IPS DF 6.9 (cell line): ENCODE results near the gene NGDN.

Source experiments
- DNase-seq: peaks from one replicate; pipeline ENCODE4 v3.0.0-alpha.2; 2013; ENCODE audit warnings: low read depth, low spot score
- H3K27ac ChIP-seq: one replicate; pipeline ENCODE4 v1.5.1; 2013; ENCODE audit warnings: low read length, control low read depth
- H3K27me3 ChIP-seq: 2 replicates; pipeline ENCODE4 v1.6.1; 2013; ENCODE audit warnings: mild to moderate bottlenecking, low read length; ENCODE audit not compliant: control insufficient read depth, insufficient read depth
- H3K36me3 ChIP-seq: 2 replicates; pipeline ENCODE4 v1.6.1; 2013; ENCODE audit warnings: low read length; ENCODE audit not compliant: control insufficient read depth, insufficient read depth
- H3K4me1 ChIP-seq: 2 replicates; pipeline ENCODE4 v1.6.1; 2013; ENCODE audit warnings: low read length; ENCODE audit not compliant: control insufficient read depth, insufficient read depth
- H3K4me3 ChIP-seq: 2 replicates; pipeline ENCODE4 v1.5.1; 2013; ENCODE audit warnings: mild to moderate bottlenecking, low read length
- H3K9me3 ChIP-seq: 2 replicates; pipeline ENCODE4 v1.6.1; 2013; ENCODE audit warnings: low read length, inconsistent platforms; ENCODE audit not compliant: control insufficient read depth, insufficient read depth
- WGBS: extraction: QIAGEN DNeasy Blood & Tissue Kit; methylation state at CpG from one replicate; pipeline ENCODE4 v1.1.7; 2013; ENCODE audit warnings: mixed read lengths, missing lambda C conversion rate; ENCODE audit not compliant: insufficient read length, insufficient coverage; 5-methylcytosine and 5-hydroxymethylcytosine counted together

Gene NGDN

GRCh38 chr14:23470947-23471346 is 1.4 kb downstream of the NGDN start:
- Histone ChIP-seq H3K4me1 (no peaks in the 10 kb centered on the region), H3K27me3 (no peaks in the 10 kb centered on the region), H3K27ac (no peak overlapping the region), H3K9me3 (no peaks in the 10 kb centered on the region), H3K36me3 (peaks cover 11% of the 10 kb centered on the region), H3K4me3 (no peak overlapping the region)
- no CpG with 5 or more reads among the region's 1 CpG for WGBS
- DNase-seq = no peak

DNA sequence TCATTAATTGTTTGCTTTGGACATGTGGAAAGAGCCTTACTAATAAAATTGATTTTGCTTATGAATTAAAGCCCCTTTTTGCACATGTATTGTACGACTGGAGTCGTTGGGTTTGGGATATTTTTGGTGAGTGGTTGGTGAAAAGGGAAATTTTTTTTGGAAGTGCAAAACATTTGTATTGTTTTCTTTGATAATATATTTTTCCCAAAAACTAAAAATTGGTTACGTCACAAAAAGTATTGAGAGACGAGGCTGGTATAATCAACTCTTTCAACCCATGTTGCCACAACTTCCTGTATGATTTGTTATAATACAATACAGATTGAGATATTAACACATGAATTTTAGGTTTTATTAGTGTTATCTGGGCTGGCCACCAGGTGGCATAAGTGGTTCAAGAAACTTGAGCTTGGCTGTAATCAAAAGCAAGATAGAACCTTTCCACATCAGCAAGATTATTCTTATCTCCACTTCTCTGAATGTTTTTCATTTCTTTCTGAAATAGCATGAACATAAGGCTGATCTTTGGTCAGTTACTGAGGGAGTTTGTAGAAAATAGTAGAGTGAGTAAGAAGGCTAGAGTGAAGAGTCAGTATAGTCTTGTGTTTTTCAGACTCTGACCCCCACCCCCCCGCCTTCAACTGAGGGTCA is 8.7 kb downstream of the NGDN start:
- Histone ChIP-seq H3K27ac (no peak overlapping the region), H3K4me3 (no peak overlapping the region), H3K4me1 (peaks cover 3% of the 10 kb centered on the region; the same call in 1 of the 2 replicates), H3K27me3 (no peaks in the 10 kb centered on the region), H3K36me3 (peaks cover 23% of the 10 kb centered on the region; the same call in 1 of the 2 replicates), H3K9me3 (no peaks in the 10 kb centered on the region)
- 100% methylated on average over 2 of the region's 5 CpGs for WGBS
- DNase-seq = no peak

GRCh38 chr14:23481362-23481970 is 12.0 kb downstream of the NGDN start:
- Histone ChIP-seq H3K27ac (no peak overlapping the region), H3K4me3 (no peak overlapping the region), H3K27me3 (no peaks in the 10 kb centered on the region), H3K9me3 (no peaks in the 10 kb centered on the region), H3K36me3 (peaks cover 12% of the 10 kb centered on the region; the same call in 1 of the 2 replicates), H3K4me1 (peaks cover 6% of the 10 kb centered on the region; the same call in 1 of the 2 replicates)
- WGBS = no CpG with 5 or more reads among the region's 3 CpGs
- no peak for DNase-seq

GRCh38 chr14:23481979-23482822 is 12.7 kb downstream of the NGDN start:
- no CpG with 5 or more reads among the region's 7 CpGs for WGBS
- Histone ChIP-seq H3K27me3 (no peaks in the 10 kb centered on the region), H3K4me1 (peaks cover 7% of the 10 kb centered on the region; the same call in 1 of the 2 replicates), H3K27ac (no peak overlapping the region), H3K36me3 (peaks cover 5% of the 10 kb centered on the region; the same call in 1 of the 2 replicates), H3K4me3 (no peak overlapping the region), H3K9me3 (no peaks in the 10 kb centered on the region)
- no peak for DNase-seq

DNA sequence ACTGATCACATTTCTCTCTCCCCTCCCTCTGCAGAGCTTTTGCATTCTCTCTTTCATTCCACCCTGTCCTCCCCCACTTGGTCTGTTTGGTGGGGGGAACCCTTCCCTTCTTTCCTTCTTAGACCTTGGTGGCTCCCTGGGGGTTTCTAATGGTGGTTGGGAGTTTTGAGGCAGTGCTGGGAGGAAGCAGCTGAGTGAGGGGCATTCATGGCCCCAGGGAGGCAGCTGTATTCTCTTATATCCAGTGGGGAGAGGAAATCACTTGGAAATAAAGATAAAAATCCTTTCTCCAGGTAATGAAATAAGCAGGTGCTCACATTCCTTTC is 13.3 kb downstream of the NGDN start:
- Histone ChIP-seq H3K27me3 (no peaks in the 10 kb centered on the region), H3K27ac (no peak overlapping the region), H3K36me3 (peaks cover 1% of the 10 kb centered on the region; the same call in 1 of the 2 replicates), H3K9me3 (no peaks in the 10 kb centered on the region), H3K4me3 (no peak overlapping the region), H3K4me1 (peaks cover 7% of the 10 kb centered on the region; the same call in 1 of the 2 replicates)
- no peak for DNase-seq

DNA sequence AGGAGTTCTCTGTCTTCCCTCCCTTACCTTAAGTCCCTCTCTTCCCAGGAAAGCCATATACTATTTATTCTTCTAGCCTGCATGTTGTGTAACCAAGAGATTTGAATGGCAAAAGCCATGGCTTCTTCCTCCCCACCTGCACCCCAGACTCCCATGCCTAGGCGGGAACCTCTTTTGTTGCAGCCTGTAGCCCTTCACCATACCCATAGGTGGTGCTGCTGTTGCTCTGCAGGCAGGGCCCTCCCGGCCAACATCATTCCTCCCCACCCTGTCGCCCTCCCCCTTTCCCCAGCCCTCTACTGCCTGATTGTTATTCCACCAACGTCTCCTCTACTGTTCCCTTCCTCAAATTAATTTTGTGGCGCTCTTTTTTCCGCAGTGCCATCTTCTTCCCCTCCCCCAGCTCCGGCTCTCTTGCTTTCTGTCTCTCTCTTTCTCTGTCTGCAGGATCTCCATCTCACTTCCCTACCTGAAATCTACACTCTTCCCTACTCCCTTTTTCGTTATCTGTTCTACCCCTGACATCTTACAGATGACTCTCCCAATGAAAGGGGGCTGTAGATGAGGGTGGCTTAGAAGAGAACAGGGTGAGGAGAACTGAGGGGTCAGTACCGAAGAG is 13.8 kb downstream of the NGDN start:
- H3K4me1 ChIP-seq = peaks cover 7% of the 10 kb centered on the region; the same call in 1 of the 2 replicates
- no peak for DNase-seq
- H3K4me3 ChIP-seq = no peak overlapping the region
- no peaks in the 10 kb centered on the region for H3K36me3 ChIP-seq
- no peaks in the 10 kb centered on the region for H3K27me3 ChIP-seq
- WGBS = no CpG with 5 or more reads among the region's 9 CpGs
- H3K9me3 ChIP-seq = no peaks in the 10 kb centered on the region
- no peak overlapping the region for H3K27ac ChIP-seq

DNA sequence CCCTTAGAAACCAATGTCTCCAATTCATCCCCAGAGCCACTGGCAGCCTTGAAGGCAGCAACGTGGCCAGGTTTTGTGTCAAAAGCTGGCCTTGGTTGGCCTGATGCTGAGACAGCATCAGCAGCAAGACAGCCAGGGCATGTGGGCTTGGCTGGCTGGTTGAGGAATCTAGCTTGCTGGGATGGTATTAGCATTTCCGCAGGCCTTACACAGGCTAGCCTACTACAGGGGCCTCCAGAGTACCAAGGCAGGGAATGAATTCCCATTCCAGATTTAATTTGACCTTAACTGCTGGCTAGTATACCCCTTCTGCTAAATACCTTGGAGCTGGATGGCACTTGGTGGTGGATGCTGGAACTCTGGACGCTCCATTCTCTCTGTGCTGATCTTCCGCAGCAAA is 15.8 kb downstream of the NGDN start:
- peaks cover 7% of the 10 kb centered on the region; the same call in 1 of the 2 replicates for H3K4me1 ChIP-seq
- no peaks in the 10 kb centered on the region for H3K36me3 ChIP-seq
- no CpG with 5 or more reads among the region's 4 CpGs for WGBS
- H3K9me3 ChIP-seq = no peaks in the 10 kb centered on the region
- no peak for DNase-seq
- no peaks in the 10 kb centered on the region for H3K27me3 ChIP-seq
- H3K4me3 ChIP-seq = no peak overlapping the region
- H3K27ac ChIP-seq = no peak overlapping the region

GRCh38 chr14:23486036-23486435 is 16.5 kb downstream of the NGDN start:
- H3K27me3 ChIP-seq = no peaks in the 10 kb centered on the region
- H3K4me1 ChIP-seq = peaks cover 7% of the 10 kb centered on the region; the same call in 1 of the 2 replicates
- WGBS = no CpG with 5 or more reads among the region's 2 CpGs
- no peak overlapping the region for H3K4me3 ChIP-seq
- no peak for DNase-seq
- no peak overlapping the region for H3K27ac ChIP-seq
- no peaks in the 10 kb centered on the region for H3K9me3 ChIP-seq
- no peaks in the 10 kb centered on the region for H3K36me3 ChIP-seq

- Histone ChIP-seq H3K27ac (no peak overlapping the region), H3K27me3 (no peaks in the 10 kb centered on the region), H3K9me3 (no peaks in the 10 kb centered on the region), H3K36me3 (no peaks in the 10 kb centered on the region), H3K4me3 (no peak overlapping the region), H3K4me1 (peaks cover 6% of the 10 kb centered on the region; the same call in 1 of the 2 replicates)
- no peak for DNase-seq
- WGBS = no CpG with 5 or more reads among the region's 7 CpGs
Observed at GRCh38 chr14:23487216-23487615, 17.7 kb downstream of the NGDN start.

DNA sequence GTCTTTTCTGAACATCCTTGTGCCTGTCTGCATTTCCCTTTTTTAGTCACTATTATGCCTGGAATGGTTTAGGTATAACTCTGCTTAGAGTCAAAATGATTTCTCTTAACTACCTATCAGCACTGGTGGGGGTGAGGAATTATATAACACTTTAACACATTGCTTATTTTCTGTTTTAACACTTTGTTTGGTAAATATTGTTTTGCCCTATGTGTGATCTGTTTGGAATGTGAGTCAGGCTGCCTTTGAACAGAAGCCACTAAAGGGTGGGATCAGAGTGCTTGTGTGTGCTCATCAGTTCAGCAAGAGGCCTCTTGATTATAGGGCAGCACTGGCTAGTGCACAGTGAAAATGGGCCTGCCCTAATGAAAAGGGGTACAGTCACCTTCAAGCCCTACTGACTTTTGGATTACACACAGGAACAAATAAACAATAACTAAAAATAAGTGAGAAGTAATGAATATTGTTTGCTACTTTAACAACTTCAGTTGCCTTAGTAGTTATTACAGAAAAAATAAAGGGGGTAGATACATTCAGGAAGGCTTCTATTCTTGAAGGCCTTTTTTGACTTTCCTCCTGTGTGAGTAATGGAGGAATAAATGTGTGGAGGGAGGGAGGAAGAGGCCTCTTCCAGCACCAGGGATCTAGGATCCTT is 23.2 kb downstream of the NGDN start:
- Histone ChIP-seq H3K9me3 (no peaks in the 10 kb centered on the region), H3K4me1 (no peaks in the 10 kb centered on the region), H3K36me3 (no peaks in the 10 kb centered on the region), H3K27me3 (no peaks in the 10 kb centered on the region), H3K27ac (no peak overlapping the region), H3K4me3 (no peak overlapping the region)
- no peak for DNase-seq
